ENCODE measurements around the gene CENPB. TPM values are rescaled to one million over a fixed set of nuclear protein-coding genes. Genes with fewer than 3 reads are reported as not detected.
"Not testable (repeated sequence)": the region's sequence is repeated elsewhere in the genome, so short reads cannot be mapped to it uniquely, and the experiment has no call there.

Gene CENPB
- total and polyA plus RNA-seq, 4 donors, result 44.7 to 89.4 (median 83.2) TPM

- DNase-seq (peak in 1 of 2 donors; percentile 76), ATAC-seq (ENCODE audit: low FRiP score) (no peak)
- Histone ChIP-seq H3K9me3 (ENCODE audit: control insufficient read depth, low read length) (no peaks in the 10 kb centered on the region), H3K4me1 (ENCODE audit: control insufficient read depth in 1 of 2, insufficient read depth in 2 of 2, low read length in 2 of 2) (no peaks in the 10 kb centered on the region), H3K27me3 (ENCODE audit: control insufficient read depth in 1 of 2, insufficient read depth in 2 of 2, low read length in 1 of 2) (no peaks in the 10 kb centered on the region), H3K4me3 (ENCODE audit: low read length in 2 of 2) (peak overlapping the region; percentile 57 to 63), H3K27ac (ENCODE audit: low read depth in 1 of 2, low read length in 2 of 2) (no peak overlapping the region), H3K36me3 (ENCODE audit: control insufficient read depth in 1 of 2, insufficient read depth in 2 of 2, low read length in 1 of 2) (no peaks in the 10 kb centered on the region)
- 9% methylated on average over 27 to 33 of the region's 33 CpGs for WGBS, 2 donors
- intact Hi-C loops (cut with DNase I), result no loop called here
Observed at GRCh38 chr20:3796477-3797225, 10.1 kb upstream of the CENPB start.

- 1% methylated on average over 66 to 69 of the region's 69 CpGs for WGBS, 2 donors
- intact Hi-C loops (cut with DNase I), result loop anchor here in 1 of 2 donors (2.0 kb wide), 1 partner anchor 23 kb away; no protein-coding TSS in a partner anchor
- ATAC-seq (ENCODE audit: low FRiP score) (peak; percentile 96), DNase-seq (peak; percentile 98)
- peak within 1 kb of the TSS; percentile 92 to 96 for H3K27ac ChIP-seq (ENCODE audit: low read depth in 1 of 2, low read length in 2 of 2)
- H3K4me3 ChIP-seq (ENCODE audit: low read length in 2 of 2), result peak within 1 kb of the TSS; percentile 57 to 80
- H3K9me3 ChIP-seq (ENCODE audit: control insufficient read depth, low read length), result no peaks in the 10 kb centered on the region
- H3K27me3 ChIP-seq (ENCODE audit: control insufficient read depth in 1 of 2, insufficient read depth in 2 of 2, low read length in 1 of 2), result no peaks in the 10 kb centered on the region
- no peaks in the 10 kb centered on the region for H3K4me1 ChIP-seq (ENCODE audit: control insufficient read depth in 1 of 2, insufficient read depth in 2 of 2, low read length in 2 of 2)
- no peaks in the 10 kb centered on the region for H3K36me3 ChIP-seq (ENCODE audit: control insufficient read depth in 1 of 2, insufficient read depth in 2 of 2, low read length in 1 of 2)
Observed at GRCh38 chr20:3795511-3796468, 9.2 kb upstream of the CENPB start, which contains the start of gene CDC25B. Gene CDC25B (plus strand): TSS chr20:3796310. CDS start chr20:3796532, 222 bp downstream.

GRCh38 chr20:3794701-3795420, 8.3 kb upstream of the CENPB start:
- Histone ChIP-seq H3K4me3 (ENCODE audit: low read length in 2 of 2) (no peak overlapping the region), H3K27me3 (ENCODE audit: control insufficient read depth in 1 of 2, insufficient read depth in 2 of 2, low read length in 1 of 2) (no peaks in the 10 kb centered on the region), H3K36me3 (ENCODE audit: control insufficient read depth in 1 of 2, insufficient read depth in 2 of 2, low read length in 1 of 2) (no peaks in the 10 kb centered on the region), H3K27ac (ENCODE audit: low read depth in 1 of 2, low read length in 2 of 2) (no peak overlapping the region), H3K9me3 (ENCODE audit: control insufficient read depth, low read length) (no peaks in the 10 kb centered on the region), H3K4me1 (ENCODE audit: control insufficient read depth in 1 of 2, insufficient read depth in 2 of 2, low read length in 2 of 2) (no peaks in the 10 kb centered on the region)
- WGBS, 2 donors, result 84 to 86% methylated on average over 25 of the region's 25 CpGs
- DNase-seq (peak in 1 of 2 donors; percentile 49), ATAC-seq (ENCODE audit: low FRiP score) (no peak)
- intact Hi-C loops (cut with DNase I), result loop anchor here in 1 of 2 donors (2.0 kb wide), 1 partner anchor 24 kb away; no protein-coding TSS in a partner anchor

GRCh38 chr20:3794168-3794567, 7.6 kb upstream of the CENPB start:
- H3K36me3 ChIP-seq (ENCODE audit: control insufficient read depth in 1 of 2, insufficient read depth in 2 of 2, low read length in 1 of 2); H3K4me1 ChIP-seq (ENCODE audit: control insufficient read depth in 1 of 2, insufficient read depth in 2 of 2, low read length in 2 of 2); H3K9me3 ChIP-seq (ENCODE audit: control insufficient read depth, low read length); H3K4me3 ChIP-seq (ENCODE audit: low read length in 2 of 2); ATAC-seq (ENCODE audit: low FRiP score); DNase-seq; H3K27me3 ChIP-seq (ENCODE audit: control insufficient read depth in 1 of 2, insufficient read depth in 2 of 2, low read length in 1 of 2); H3K27ac ChIP-seq (ENCODE audit: low read depth in 1 of 2, low read length in 2 of 2): not testable (repeated sequence)
- 73 to 94% methylated on average over 1 to 3 of the region's 3 CpGs for WGBS, 2 donors
- intact Hi-C loops (cut with DNase I), result loop anchor here in 1 of 2 donors (2.0 kb wide), 1 partner anchor 25 kb away; no protein-coding TSS in a partner anchor

- intact Hi-C loops (cut with DNase I), result loop anchor here in 1 of 2 donors (10.0 kb wide), 1 partner anchor 56 kb away; the partner anchor contains the start of gene MAVS
- not testable (repeated sequence) for ATAC-seq (ENCODE audit: low FRiP score); H3K27ac ChIP-seq (ENCODE audit: low read depth in 1 of 2, low read length in 2 of 2)
Observed at GRCh38 chr20:3789201-3789600, 2.7 kb upstream of the CENPB start.

GRCh38 chr20:3788685-3789155, 2.2 kb upstream of the CENPB start:
- no peaks in the 10 kb centered on the region for H3K27me3 ChIP-seq (ENCODE audit: control insufficient read depth in 1 of 2, insufficient read depth in 2 of 2, low read length in 1 of 2)
- H3K9me3 ChIP-seq (ENCODE audit: control insufficient read depth, low read length), result no peaks in the 10 kb centered on the region
- intact Hi-C loops (cut with DNase I), result loop anchor here in 1 of 2 donors (10.0 kb wide), 1 partner anchor 56 kb away; the partner anchor contains the start of gene MAVS
- DNase-seq (no peak), ATAC-seq (ENCODE audit: low FRiP score) (no peak)
- 53 to 54% methylated on average over 4 of the region's 4 CpGs for WGBS, 2 donors
- no peaks in the 10 kb centered on the region for H3K4me1 ChIP-seq (ENCODE audit: control insufficient read depth in 1 of 2, insufficient read depth in 2 of 2, low read length in 2 of 2)
- no peak overlapping the region for H3K27ac ChIP-seq (ENCODE audit: low read depth in 1 of 2, low read length in 2 of 2)
- H3K36me3 ChIP-seq (ENCODE audit: control insufficient read depth in 1 of 2, insufficient read depth in 2 of 2, low read length in 1 of 2), result no peaks in the 10 kb centered on the region
- H3K4me3 ChIP-seq (ENCODE audit: low read length in 2 of 2), result no peak overlapping the region

More at GRCh38 chr20:3789201-3789600, 2.7 kb upstream of the CENPB start:
- not testable (repeated sequence) for H3K9me3 ChIP-seq (ENCODE audit: control insufficient read depth, low read length); DNase-seq; H3K4me3 ChIP-seq (ENCODE audit: low read length in 2 of 2); H3K36me3 ChIP-seq (ENCODE audit: control insufficient read depth in 1 of 2, insufficient read depth in 2 of 2, low read length in 1 of 2); H3K27me3 ChIP-seq (ENCODE audit: control insufficient read depth in 1 of 2, insufficient read depth in 2 of 2, low read length in 1 of 2); H3K4me1 ChIP-seq (ENCODE audit: control insufficient read depth in 1 of 2, insufficient read depth in 2 of 2, low read length in 2 of 2)
- 92 to 93% methylated on average over 4 of the region's 4 CpGs for WGBS, 2 donors

GRCh38 chr20:3787324-3788014, 929 bp upstream of the CENPB start:
- Histone ChIP-seq H3K4me1 (ENCODE audit: control insufficient read depth in 1 of 2, insufficient read depth in 2 of 2, low read length in 2 of 2) (no peaks in the 10 kb centered on the region), H3K9me3 (ENCODE audit: control insufficient read depth, low read length) (no peaks in the 10 kb centered on the region)

More at GRCh38 chr20:3787324-3788014, 929 bp upstream of the CENPB start:
- WGBS, 2 donors, result 63 to 64% methylated on average over 5 of the region's 5 CpGs
- no peak overlapping the region for H3K4me3 ChIP-seq (ENCODE audit: low read length in 2 of 2)
- no peak for ATAC-seq (ENCODE audit: low FRiP score)
- DNase-seq, result no peak
- intact Hi-C loops (cut with DNase I), result loop anchor here in 1 of 2 donors (2.0 to 10.0 kb wide), 2 partner anchors 31 to 57 kb away; partner anchors contain the start of gene MAVS
- H3K36me3 ChIP-seq (ENCODE audit: control insufficient read depth in 1 of 2, insufficient read depth in 2 of 2, low read length in 1 of 2), result no peaks in the 10 kb centered on the region
- H3K27me3 ChIP-seq (ENCODE audit: control insufficient read depth in 1 of 2, insufficient read depth in 2 of 2, low read length in 1 of 2), result no peaks in the 10 kb centered on the region
- H3K27ac ChIP-seq (ENCODE audit: low read depth in 1 of 2, low read length in 2 of 2), result no peak overlapping the region

Measured in aorta (tissue), 5 donors.